HepG2 (cell line): ENCODE results near the gene PDILT. TPM values are rescaled to one million over a fixed set of nuclear protein-coding genes. Genes with fewer than 3 reads are reported as not detected.

Source experiments
- AHR ChIP-seq: IDR thresholded peaks from 2 replicates; pipeline ENCODE4 v1.6.1; 2018; ENCODE audit warnings: missing genetic modification reagents, missing compliant biosample characterization
- ATF3 ChIP-seq: sonication (generic); formaldehyde crosslinking; IDR thresholded peaks from 2 replicates; pipeline ENCODE4 v1.4.0; 2020; ENCODE audit warnings: missing genetic modification reagents
- ATM ChIP-seq: fragments of 450-650 bp; IDR thresholded peaks from 2 replicates; pipeline ENCODE4 v1.7.1; 2017; ENCODE audit warnings: mild to moderate bottlenecking, borderline replicate concordance
- CHD4 ChIP-seq: fragments of 200-600 bp; sonication (generic); IDR thresholded peaks from 2 replicates; pipeline ENCODE4 v1.7.0; 2017; ENCODE audit warnings: mild to moderate bottlenecking, low read length, borderline replicate concordance
- ELF1 ChIP-seq: sonication (generic); formaldehyde crosslinking; IDR thresholded peaks from 2 replicates; pipeline ENCODE4 v1.4.0; 2020; ENCODE audit warnings: missing genetic modification reagents
- GZF1 ChIP-seq: sonication (generic); formaldehyde crosslinking; IDR thresholded peaks from 2 replicates; pipeline ENCODE4 v1.5.1; 2020; ENCODE audit warnings: mild to moderate bottlenecking, missing genetic modification reagents
- KLF9 ChIP-seq: IDR thresholded peaks from 2 replicates; pipeline ENCODE4 v1.6.1; 2016; ENCODE audit warnings: low read depth
- MYNN ChIP-seq: sonication (generic); formaldehyde crosslinking; IDR thresholded peaks from 2 replicates; pipeline ENCODE4 v1.4.0; 2020; ENCODE audit warnings: mild to moderate bottlenecking, low read depth, missing genetic modification reagents
- NFKB2 ChIP-seq: sonication (generic); formaldehyde crosslinking; IDR thresholded peaks from 2 replicates; pipeline ENCODE4 v1.4.0; 2020; ENCODE audit warnings: missing genetic modification reagents, borderline replicate concordance
- PPARG ChIP-seq: conservative IDR thresholded peaks from 2 replicates; pipeline ENCODE4 v1.6.1; 2016; ENCODE audit warnings: missing biosample characterization, missing genetic modification reagents
- RARG ChIP-seq: sonication (generic); formaldehyde crosslinking; IDR thresholded peaks from 2 replicates; pipeline ENCODE4 v1.4.0; 2020; ENCODE audit warnings: low read depth, mild to moderate bottlenecking, missing genetic modification reagents
- RBAK ChIP-seq: sonication (generic); formaldehyde crosslinking; IDR thresholded peaks from 2 replicates; pipeline ENCODE4 v1.5.1; 2020; ENCODE audit warnings: mild to moderate bottlenecking, missing genetic modification reagents
- RELA ChIP-seq: sonication (generic); formaldehyde crosslinking; IDR thresholded peaks from 2 replicates; pipeline ENCODE4 v1.4.0; 2020; ENCODE audit warnings: missing genetic modification reagents
- RORA ChIP-seq: sonication (generic); formaldehyde crosslinking; IDR thresholded peaks from 2 replicates; pipeline ENCODE4 v1.5.0; 2020; ENCODE audit warnings: mild to moderate bottlenecking, missing genetic modification reagents, moderate library complexity
- SMYD3 ChIP-seq: sonication (generic); formaldehyde crosslinking; IDR thresholded peaks from 2 replicates; pipeline ENCODE4 v1.8.1; 2023; ENCODE audit warnings: mild to moderate bottlenecking, missing genetic modification reagents
- SRF ChIP-seq: IDR thresholded peaks from 2 replicates; pipeline ENCODE4 v1.6.1; 2011; ENCODE audit warnings: mild to moderate bottlenecking, low read depth, low read length, moderate library complexity
- SSRP1 ChIP-seq: IDR thresholded peaks from 2 replicates; pipeline ENCODE4 v1.6.1; 2016; ENCODE audit warnings: control low read depth
- THAP11 ChIP-seq: IDR thresholded peaks from 2 replicates; pipeline ENCODE4 v1.6.1; 2016; ENCODE audit warnings: missing biosample characterization, missing genetic modification reagents
- ZBTB2 ChIP-seq: sonication (generic); formaldehyde crosslinking; IDR thresholded peaks from 2 replicates; pipeline ENCODE4 v1.8.0; 2022; ENCODE audit warnings: low read depth, missing genetic modification reagents
- ZNF292 ChIP-seq: sonication (generic); formaldehyde crosslinking; IDR thresholded peaks from 2 replicates; pipeline ENCODE4 v1.8.1; 2022; ENCODE audit warnings: mild to moderate bottlenecking, low read depth, missing genetic modification reagents, borderline replicate concordance
- ZNF296 ChIP-seq: sonication (generic); formaldehyde crosslinking; conservative IDR thresholded peaks from 2 replicates; pipeline ENCODE4 v1.5.0; 2020; ENCODE audit warnings: mild to moderate bottlenecking, missing genetic modification reagents
- ZNF451 ChIP-seq: sonication (generic); formaldehyde crosslinking; IDR thresholded peaks from 2 replicates; pipeline ENCODE4 v1.5.0; 2020; ENCODE audit warnings: mild to moderate bottlenecking, missing genetic modification reagents
- ZNF549 ChIP-seq: sonication (generic); formaldehyde crosslinking; IDR thresholded peaks from 2 replicates; pipeline ENCODE4 v1.5.0; 2020; ENCODE audit warnings: missing genetic modification reagents
- ZNF780A ChIP-seq: sonication (generic); formaldehyde crosslinking; IDR thresholded peaks from 2 replicates; pipeline ENCODE4 v1.8.0; 2022; ENCODE audit warnings: mild to moderate bottlenecking, missing genetic modification reagents, moderate library complexity
- polyA plus RNA-seq, 8 experiments: library from polyadenylated mRNA; depleted of rRNA in 3 of 8; stranded (reverse) in 7 of 8; unstranded in 1 of 8; fragments of >200 nt; fragmentation: Illumina TruSeq in 4 of 8; extraction: Trizol in 4 of 8; gene quantifications; 2 replicates each; pipeline versions ENCODE4 v1.2.1 to v1.2.3, GENCODE V29; 2011 to 2016; ENCODE audit warnings: low read depth in 4 of 8, missing spikeins in 1 of 8, mixed read lengths in 1 of 8; ENCODE audit not compliant: insufficient read depth in 1 of 8
- total RNA-seq, 5 experiments: library from RNA; depleted of rRNA; stranded (reverse); fragments of >200 nt; fragmentation: Illumina TruSeq; extraction: Trizol; gene quantifications; 2 replicates each; pipeline ENCODE4 v1.2.3, GENCODE V29; 2016; ENCODE audit warnings: low read depth in 1 of 5
- TF ChIP-seq, protein P1 (sequence below): sonication (generic); formaldehyde crosslinking; conservative IDR thresholded peaks from 2 replicates; pipeline ENCODE4 v1.4.0; 2020; ENCODE audit warnings: mild to moderate bottlenecking, missing genetic modification reagents, moderate library complexity

Gene PDILT
- total and polyA plus RNA-seq, 2 of the 13 experiments (the other 11 are each of a cell fraction or from before 2014, with no cell fraction given) = not detected

- TF ChIP-seq ZBTB2 (CRISPR knock-in tag) = no peak
- peak; percentile 57; the same call in 1 of the 2 replicates for TF ChIP-seq ZNF451 (CRISPR knock-in tag)
- TF ChIP-seq ELF1 = no peak; the same call in 1 of the 2 replicates
- no peak for TF ChIP-seq RORA (CRISPR knock-in tag)
- TF ChIP-seq SSRP1 (CRISPR knock-in tag) = no peak
- TF ChIP-seq, protein P1, sequence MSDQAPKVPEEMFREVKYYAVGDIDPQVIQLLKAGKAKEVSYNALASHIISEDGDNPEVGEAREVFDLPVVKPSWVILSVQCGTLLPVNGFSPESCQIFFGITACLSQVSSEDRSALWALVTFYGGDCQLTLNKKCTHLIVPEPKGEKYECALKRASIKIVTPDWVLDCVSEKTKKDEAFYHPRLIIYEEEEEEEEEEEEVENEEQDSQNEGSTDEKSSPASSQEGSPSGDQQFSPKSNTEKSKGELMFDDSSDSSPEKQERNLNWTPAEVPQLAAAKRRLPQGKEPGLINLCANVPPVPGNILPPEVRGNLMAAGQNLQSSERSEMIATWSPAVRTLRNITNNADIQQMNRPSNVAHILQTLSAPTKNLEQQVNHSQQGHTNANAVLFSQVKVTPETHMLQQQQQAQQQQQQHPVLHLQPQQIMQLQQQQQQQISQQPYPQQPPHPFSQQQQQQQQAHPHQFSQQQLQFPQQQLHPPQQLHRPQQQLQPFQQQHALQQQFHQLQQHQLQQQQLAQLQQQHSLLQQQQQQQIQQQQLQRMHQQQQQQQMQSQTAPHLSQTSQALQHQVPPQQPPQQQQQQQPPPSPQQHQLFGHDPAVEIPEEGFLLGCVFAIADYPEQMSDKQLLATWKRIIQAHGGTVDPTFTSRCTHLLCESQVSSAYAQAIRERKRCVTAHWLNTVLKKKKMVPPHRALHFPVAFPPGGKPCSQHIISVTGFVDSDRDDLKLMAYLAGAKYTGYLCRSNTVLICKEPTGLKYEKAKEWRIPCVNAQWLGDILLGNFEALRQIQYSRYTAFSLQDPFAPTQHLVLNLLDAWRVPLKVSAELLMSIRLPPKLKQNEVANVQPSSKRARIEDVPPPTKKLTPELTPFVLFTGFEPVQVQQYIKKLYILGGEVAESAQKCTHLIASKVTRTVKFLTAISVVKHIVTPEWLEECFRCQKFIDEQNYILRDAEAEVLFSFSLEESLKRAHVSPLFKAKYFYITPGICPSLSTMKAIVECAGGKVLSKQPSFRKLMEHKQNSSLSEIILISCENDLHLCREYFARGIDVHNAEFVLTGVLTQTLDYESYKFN (CRISPR knock-in tag) = peak; percentile 91
- TF ChIP-seq RELA = no peak
- no peak for TF ChIP-seq ZNF780A (CRISPR knock-in tag)
- TF ChIP-seq ATF3 (CRISPR knock-in tag) = no peak
- TF ChIP-seq THAP11 (CRISPR knock-in tag) = no peak
- TF ChIP-seq GZF1 (CRISPR knock-in tag) = peak; percentile 91
- no peak; the same call in 1 of the 2 replicates for TF ChIP-seq PPARG (CRISPR knock-in tag)
- TF ChIP-seq CHD4 = no peak
- no peak for TF ChIP-seq ATM
- no peak for TF ChIP-seq SMYD3
- peak; percentile 10; the same call in 1 of the 2 replicates for TF ChIP-seq ZNF296
- TF ChIP-seq AHR = no peak
- TF ChIP-seq SRF = no peak
- TF ChIP-seq KLF9 = no peak
- TF ChIP-seq RBAK (CRISPR knock-in tag) = peak; percentile 58; the same call in 1 of the 2 replicates
- peak; percentile 77; the same call in 1 of the 2 replicates for TF ChIP-seq NFKB2 (CRISPR knock-in tag)
- TF ChIP-seq RARG = no peak
- TF ChIP-seq ZNF549 = no peak
- TF ChIP-seq ZNF292 = peak; percentile 88; the same call in 1 of the 2 replicates
- TF ChIP-seq MYNN = no peak; the same call in 1 of the 2 replicates
These were observed 18.4 kb downstream of the PDILT start (continued) for GRCh38 chr16:20385844-20386832.
